A172 (cell line): ENCODE measurements around the gene SCAPER. TPM values are rescaled to one million over a fixed set of nuclear protein-coding genes. Genes with fewer than 3 reads are reported as not detected.
A peak's percentile ranks its signal among the peaks of the same experiment; 100 is the strongest.

Experiments
- DNase-seq: peaks from one replicate; pipeline ENCODE4 v3.0.0-alpha.2; 2015; ENCODE audit warnings: low spot score
- total RNA-seq: library from RNA; depleted of rRNA; stranded (reverse); fragments of >200 nt; shearing (Covaris generic); gene quantifications from 2 replicates; pipeline ENCODE4 v1.2.3, GENCODE V29; 2014; rRNA removed

Gene SCAPER
- 8.5 and 22.7 TPM in 2 replicates for total RNA-seq

DNA sequence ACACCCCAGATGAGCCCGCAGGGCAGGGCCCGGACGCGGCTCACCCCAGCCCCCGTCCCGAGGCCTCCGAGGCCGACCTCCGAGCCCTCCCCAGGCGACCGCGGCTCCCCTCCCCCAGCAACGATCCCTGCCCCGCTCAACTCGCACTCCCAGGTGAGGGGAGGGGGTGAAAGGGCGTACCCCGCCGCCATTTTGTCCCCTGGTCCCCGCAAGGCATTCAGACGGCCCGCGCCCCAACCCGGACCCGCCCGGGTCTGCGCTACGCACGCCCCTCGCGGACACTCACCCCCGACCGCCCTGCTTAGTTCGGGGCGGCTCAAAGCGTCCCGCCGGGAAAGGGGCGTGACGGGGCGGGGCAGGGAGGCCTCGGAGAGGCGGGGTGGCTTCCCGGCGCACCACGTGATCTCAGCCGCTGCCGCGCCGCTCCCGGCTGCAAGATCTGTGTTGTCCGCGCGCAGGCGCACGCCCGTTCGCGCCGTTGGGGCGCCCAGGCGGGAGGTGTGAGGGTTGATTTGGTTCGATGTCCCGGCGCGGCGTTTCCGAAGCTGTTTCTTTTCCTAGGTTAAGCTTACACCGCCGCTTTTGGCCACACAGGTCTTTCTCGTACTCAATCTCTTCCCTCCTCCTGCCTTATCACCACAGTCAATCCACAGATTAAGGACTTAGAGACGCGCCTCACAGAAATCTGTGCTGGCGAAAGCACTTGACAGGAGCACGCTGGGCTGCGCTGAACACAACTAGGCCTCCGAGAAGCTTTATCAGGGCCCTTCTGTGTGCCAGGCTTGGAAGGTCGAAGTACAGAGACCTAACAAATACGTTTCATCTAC lies at the start of gene SCAPER:
SCAPER (minus strand) TSS at position 328 of the 827 bp plus-strand sequence. CDS start 21,523 bp downstream, outside the sequence.
- peak; percentile 69 for DNase-seq

GRCh38 chr15:76954744-76955143 lies 49.6 kb upstream of the SCAPER start:
- peak; percentile 56 for DNase-seq

GRCh38 chr15:76953913-76954312 lies 48.8 kb upstream of the SCAPER start:
- no peak for DNase-seq

DNA sequence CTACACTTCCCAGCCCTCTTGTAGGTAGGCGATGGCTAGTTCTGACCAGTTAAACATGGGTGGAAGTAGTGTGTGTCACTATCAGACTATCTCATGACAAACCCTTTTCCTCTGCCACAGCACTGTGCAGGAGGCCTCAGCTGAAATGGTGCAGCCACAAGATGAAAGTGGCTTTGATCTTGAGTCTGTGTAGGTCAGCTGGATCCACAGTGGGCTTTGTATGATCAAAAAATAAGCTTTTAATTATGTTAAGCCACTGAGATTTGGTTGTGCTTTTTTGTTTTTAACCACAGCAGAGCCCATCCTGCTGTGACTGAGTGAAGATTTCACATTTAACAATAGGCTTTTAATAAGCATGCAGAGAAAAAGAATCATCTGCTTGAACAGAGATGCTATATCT lies 46.1 kb upstream of the SCAPER start:
- no peak for DNase-seq

DNA sequence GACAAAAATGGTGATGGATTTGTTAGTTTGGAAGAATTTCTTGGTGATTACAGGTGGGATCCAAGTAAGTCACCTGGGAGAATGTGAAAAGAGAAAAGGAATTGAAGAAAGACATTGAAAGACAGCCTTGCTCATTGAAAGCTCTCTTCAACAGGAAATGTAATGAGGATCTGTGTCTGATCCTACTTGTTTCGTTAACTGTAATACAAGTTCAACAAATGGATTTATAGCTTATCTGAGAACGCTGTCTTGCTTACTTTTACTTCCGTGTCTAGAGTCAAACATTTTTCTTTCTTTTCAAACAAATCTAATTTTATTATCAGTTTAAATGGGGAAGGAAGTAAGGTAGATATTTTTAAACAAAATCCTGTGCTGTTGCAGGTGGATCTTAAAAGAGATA lies 42.3 kb upstream of the SCAPER start:
- DNase-seq = no peak

- no peak for DNase-seq
These were observed 40.5 kb upstream of the SCAPER start for GRCh38 chr15:76945494-76946093.

GRCh38 chr15:76942331-76942730 lies 37.2 kb upstream of the SCAPER start:
- no peak for DNase-seq

DNA sequence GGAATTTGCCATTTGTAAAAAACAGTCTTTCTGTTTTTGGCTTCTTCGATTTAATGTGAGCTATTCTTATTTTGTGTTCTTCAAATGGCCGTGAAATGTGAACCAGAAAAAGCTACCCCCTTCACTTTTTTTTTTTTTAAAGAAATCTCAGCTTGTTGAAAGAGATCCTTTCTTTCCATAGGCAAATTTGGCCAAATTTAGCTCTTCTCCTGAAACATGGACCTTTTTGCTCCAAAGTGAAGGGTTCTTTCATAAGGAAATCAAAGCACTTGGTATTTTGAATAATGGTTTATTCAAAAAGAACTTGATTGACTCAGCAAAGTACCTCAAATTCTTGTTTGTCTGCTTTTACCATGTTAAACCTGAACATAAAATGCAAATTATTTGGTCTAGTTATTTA lies 36.5 kb upstream of the SCAPER start:
- no peak for DNase-seq

DNA sequence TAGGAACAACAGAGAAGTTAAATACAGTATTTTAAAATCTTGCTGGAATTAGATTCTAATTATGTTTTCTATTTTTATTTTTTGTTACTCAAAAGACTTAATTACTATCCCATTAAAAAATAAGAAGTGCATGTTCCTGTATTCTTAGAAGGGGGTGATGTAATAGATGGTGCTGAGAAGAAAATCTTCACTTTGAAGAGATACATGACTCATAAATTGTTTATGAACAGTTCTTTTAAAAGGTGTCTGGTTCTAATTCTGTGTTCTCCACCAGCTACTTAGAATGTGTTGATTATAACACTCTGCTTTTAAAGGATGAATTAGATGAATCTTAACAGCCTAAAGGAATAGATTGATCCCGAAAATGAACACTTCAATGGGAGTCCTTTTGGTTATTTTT lies 34.6 kb upstream of the SCAPER start:
- DNase-seq = no peak

DNA sequence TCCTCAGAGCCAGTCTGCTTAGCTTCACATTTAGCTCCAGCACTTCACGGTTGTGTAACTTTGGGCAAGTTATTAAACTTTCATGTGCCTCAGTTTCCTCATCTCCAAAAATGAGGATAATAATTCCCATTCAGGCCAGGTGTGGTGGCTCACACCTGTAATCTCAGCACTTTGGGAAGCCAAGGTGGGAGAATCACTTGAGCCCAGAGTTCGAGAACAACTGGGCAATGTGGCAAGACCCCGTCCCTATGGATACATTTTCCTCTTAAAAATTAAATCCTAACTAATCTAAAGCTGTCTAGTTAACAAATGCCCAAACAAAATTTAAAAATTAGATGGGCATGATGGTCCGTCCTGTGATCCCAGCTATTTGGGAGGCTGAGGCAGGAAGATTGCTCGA lies 33.6 kb upstream of the SCAPER start:
- no peak for DNase-seq

DNA sequence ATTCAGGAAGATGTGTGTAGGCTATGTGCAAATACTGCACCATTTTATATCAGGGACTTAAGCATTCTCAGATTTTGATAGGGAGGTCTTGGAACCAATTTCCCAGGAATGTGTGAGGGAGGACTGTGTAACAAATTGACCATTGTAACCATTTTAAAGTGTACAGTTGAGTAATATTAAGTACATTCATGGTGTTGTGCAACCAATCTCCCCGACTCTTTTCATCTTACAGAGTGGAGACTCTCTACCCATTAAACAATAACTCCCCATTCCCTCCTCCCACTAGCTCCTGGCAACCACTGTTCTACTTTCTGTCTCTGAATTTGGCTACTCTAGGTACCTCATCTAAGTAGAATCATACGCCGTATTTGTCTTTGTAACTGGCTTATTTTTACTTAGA lies 31.5 kb upstream of the SCAPER start:
- no peak for DNase-seq

- no peak for DNase-seq
These were observed 30.5 kb upstream of the SCAPER start for GRCh38 chr15:76935620-76936019.

DNA sequence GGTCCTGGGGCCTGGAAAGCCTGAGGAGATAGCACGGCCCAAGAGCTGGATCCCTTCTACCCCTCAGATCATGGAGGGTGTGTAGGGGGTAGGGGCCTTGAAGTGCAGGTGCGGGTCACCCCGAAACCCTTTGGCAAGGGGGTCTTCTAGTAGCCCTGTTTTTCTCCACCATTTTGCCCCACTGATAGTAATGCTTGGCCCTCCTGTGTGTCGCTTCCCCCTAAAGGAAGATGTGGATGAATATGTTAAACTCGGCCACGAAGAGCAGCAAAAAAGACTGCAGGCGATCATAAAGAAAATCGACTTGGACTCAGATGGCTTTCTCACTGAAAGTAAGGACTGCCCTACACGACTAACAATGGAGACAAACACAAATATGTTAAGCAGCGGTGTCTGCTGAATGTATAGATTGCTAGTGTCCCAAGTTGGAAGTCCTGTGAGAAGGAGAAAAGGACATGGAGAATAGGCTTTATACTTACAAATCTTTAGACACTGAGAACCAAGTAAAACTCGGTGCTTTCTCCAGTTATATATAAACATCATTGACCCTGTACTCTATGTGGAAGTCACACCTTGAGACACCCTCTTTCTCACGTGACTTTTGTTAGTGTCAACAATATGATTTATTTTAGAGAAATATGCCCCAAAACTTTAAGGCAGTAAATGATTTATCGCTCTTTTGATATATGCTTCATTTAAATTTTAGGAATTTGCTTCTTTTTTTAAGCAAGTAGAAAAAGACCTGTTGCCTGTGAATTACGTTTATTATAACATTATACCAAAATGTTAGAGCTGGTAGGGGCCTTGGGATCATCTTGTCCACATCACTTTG lies 27.2 kb upstream of the SCAPER start:
- no peak for DNase-seq

GRCh38 chr15:76931397-76932134 lies 26.4 kb upstream of the SCAPER start, which contains the start of gene RCN2:
Gene RCN2 (plus strand): TSS chr15:76931749. CDS start chr15:76931842, 93 bp downstream.
- peak; percentile 80 for DNase-seq

GRCh38 chr15:76930831-76931396 lies 25.8 kb upstream of the SCAPER start:
- no peak for DNase-seq

GRCh38 chr15:76929011-76929760 lies 24.0 kb upstream of the SCAPER start:
- DNase-seq = no peak

DNA sequence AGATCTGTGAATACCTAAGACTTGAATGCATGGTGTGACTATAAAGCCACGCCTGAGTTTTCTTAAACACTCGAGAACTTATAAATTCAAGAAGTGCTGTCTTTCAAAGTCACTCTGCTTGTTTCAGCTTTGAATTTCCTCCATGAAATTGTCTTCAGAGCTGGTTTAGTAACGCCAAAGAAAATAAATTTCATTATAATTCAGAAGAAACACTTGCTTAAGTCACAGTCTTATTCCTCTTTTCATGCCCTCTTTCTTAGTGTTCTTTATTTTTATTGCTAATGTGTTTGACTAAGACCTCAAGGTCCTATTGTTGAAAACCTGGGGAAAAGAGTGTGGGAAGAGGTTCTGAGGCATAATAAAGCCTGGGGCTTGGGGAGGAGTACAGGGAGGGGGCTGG lies 23.1 kb upstream of the SCAPER start:
- no peak for DNase-seq

DNA sequence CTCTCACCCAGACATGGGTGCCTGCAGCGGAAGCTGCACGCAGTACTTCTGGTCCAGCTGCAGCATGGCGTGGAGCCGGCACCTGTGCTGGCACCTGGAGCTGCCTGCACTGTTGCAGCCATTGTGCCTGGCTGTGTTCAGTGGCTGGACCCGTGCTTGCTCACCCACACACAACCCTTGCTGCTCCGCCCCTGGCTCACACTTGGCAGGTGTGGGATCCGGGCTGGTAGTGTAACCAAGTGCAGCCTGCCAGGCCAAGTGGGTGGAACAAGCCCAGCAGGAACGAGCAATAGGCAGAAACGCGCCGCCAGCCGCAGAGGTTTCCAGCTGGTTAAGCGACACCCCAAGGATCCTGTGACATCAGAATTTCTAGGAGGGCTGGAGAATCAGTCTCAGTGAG lies 11.2 kb upstream of the SCAPER start:
- no peak for DNase-seq

DNA sequence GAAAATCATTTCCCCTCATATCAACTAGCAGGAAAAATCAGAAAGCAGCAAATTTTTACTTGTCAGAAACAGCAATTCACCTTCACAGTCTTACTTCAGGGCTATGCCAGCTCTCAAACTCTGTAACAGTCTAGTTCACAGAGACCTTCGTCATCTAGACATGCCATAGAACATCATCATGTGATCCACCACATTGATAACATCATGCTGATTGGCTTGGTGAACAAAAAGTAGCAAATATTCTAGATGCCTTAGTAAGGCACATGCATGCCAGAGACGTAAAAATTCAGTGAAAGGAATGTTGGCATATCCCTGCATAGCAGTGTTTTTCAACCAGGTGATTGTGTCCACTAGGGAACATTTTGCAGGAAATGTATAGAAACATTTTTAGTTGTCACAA lies 8.6 kb upstream of the SCAPER start:
- DNase-seq = no peak

DNA sequence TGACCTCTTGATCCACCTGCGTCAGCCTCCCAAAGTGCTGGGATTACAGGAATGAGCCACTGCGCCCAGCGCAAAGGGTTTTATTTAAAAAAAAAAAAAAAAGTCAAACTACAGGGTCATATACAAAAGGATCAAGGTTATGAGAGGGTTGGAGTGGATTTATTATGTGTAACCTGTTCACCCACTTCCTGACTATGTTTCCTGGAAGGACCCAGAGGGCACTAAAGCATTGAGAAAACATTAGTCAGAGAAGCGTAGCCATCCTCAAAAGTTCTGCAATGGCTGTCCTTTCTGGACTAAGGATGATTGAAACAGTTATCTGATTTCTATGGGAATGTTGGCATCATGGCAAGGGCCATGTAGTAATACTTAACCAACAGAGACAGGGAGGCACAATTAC lies 7.3 kb upstream of the SCAPER start:
- peak; percentile 5 for DNase-seq

- DNase-seq = no peak
These were observed 715 bp upstream of the SCAPER start for GRCh38 chr15:76905855-76906254.
